Transverse colon (tissue), 3 donors: ENCODE data around the gene POU2F1.

Experiments used
- CTCF ChIP-seq, 5 experiments: fragments of 200-600 bp in 3 of 5; fragments of 450-650 bp in 2 of 5; sonication (generic) in 3 of 5; IDR thresholded peaks; 1 replicate in 2 of 5; 2 replicates in 3 of 5; pipeline ENCODE4 v1.5.1; 2016 to 2017; ENCODE audit warnings: antibody characterized with exemption in 5 of 5, inconsistent platforms in 3 of 5, mild to moderate bottlenecking in 2 of 5, moderate library complexity in 1 of 5
- EP300 ChIP-seq: sonication (generic); formaldehyde crosslinking; IDR thresholded peaks from one replicate; pipeline ENCODE4 v1.6.1; 2017; ENCODE audit warnings: antibody characterized with exemption, low read depth

DNA sequence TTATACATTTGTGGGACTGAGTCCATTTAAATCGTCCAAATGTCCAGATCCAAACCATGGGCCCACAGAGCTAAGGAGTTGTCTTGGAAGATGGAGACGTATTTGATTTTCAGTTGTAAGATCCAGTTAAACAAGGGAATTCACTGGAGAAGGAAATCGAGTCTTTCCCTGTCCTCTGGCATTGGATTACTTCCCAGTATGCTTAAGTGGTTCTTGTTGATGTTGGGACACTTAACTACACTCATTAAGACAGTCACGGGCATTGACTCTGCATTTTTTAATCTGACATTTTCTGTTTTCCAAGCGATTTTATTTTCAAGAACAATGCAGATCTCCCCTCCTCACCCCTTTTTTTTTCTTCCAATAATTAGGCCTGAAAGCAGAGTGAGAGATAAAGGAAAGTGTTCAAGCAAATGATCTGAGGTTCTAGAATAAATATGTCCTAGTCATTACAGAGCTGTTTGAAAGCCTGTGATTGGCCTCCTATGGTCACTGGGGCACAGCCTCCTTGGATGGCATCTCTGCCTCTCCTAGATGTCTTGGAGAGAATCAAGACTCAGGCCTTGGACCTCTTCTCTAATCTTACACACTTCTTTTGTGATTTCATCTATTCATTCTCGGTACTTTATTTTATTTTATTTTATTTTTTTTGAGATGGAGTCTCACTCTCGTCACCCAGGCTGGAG, 248.7 kb downstream of the POU2F1 start:
- TF ChIP-seq CTCF (IDR thresholded peaks at IDR 0.05) (no peak), EP300 (no peak)
